IPS-NIHi11 (cell line): ENCODE measurements around the gene DOCK11.

ENCODE experiments used
- DNase-seq: peaks from one replicate; pipeline ENCODE4 v3.0.0; 2012; ENCODE audit warnings: mixed read lengths, low spot score

DOCK11 gene

GRCh38 chrX:118530219-118530911, 34.8 kb downstream of the DOCK11 start:
- no peak for DNase-seq

DNA sequence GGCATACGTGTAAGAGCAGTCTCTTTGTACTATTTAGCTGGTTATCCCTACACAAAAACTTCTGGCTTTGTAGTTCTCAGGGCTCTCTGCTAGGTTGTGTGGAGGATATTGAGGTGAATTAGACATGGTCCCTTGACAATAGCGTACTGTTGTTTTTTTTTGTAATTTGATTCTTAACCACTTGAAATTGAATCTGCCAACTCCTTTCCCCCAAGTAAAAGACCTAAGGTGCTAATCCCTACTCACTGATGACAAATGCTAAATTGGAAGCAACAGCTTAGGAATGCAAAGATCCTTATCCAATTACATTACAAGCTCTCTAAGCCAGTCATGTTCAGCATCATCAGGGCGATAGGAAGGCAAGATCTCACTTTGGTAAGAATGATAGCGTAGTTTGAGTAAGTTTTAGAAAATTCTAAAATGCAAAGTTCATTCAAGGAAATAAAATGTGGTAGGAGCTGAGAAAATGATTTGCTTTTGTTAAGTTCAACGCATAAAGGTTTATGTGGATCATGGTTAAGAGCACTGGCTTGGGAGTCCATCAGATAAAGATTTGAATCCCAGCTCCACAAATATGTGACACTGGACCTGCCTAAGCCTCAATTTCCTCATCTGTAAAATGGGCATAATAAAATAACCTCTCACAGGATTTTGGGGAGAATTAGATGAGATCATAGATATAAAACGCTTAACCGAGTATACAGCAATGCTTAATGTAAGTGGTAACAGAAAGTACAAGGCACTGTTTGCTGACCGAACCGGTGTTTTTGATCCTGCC, 39.3 kb downstream of the DOCK11 start:
- no peak for DNase-seq

GRCh38 chrX:118536204-118536603, 40.6 kb downstream of the DOCK11 start:
- no peak for DNase-seq

GRCh38 chrX:118536687-118537461, 41.3 kb downstream of the DOCK11 start:
- no peak for DNase-seq

DNA sequence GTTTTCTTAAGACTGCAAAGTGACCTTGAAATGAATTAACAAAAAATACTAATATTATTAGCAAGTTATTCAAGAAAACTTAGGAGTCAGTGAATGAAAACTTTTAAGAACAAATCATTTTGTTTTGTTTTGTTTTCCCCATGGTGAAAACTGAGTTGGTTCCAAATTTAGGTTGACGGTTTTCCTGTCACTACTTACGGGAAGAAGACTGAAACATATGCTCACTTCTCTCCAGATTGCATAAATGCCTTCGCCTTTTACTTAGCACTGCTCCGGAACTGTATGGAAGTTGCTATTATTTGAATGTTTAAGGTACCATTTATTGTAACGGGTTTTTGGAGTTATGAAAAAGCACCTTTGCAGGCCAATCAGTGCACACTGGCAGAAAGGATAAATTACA, 42.8 kb downstream of the DOCK11 start:
- DNase-seq: no peak

DNA sequence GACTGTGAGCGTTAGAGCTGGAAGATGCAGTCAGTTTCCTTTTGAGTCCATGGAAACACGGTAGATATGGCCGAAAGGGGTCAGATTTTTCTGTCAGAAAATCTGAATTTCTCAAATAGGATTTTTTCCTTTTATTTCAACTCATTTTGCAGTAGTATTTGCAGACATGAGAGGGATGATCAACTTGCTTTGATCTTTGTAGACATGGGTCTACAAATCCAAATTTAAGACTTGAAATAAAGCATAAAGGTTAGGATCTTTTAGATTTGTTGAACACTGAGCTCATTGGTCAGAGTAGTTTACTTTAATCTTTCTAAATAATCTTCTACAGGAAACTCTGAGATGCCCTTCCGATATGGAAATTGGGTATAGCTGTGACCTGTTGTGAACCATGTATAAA, 44.7 kb downstream of the DOCK11 start:
- no peak for DNase-seq

- DNase-seq: no peak
Observed at GRCh38 chrX:118541482-118541881, 45.9 kb downstream of the DOCK11 start.

GRCh38 chrX:118545510-118545909, 49.9 kb downstream of the DOCK11 start:
- DNase-seq: no peak

- no peak for DNase-seq
Observed at GRCh38 chrX:118548841-118549240, 53.2 kb downstream of the DOCK11 start.

GRCh38 chrX:118550792-118551191, 55.2 kb downstream of the DOCK11 start:
- DNase-seq: no peak

GRCh38 chrX:118551426-118551825, 55.8 kb downstream of the DOCK11 start:
- no peak for DNase-seq

- no peak for DNase-seq
Observed at GRCh38 chrX:118552121-118552900, 56.7 kb downstream of the DOCK11 start.

GRCh38 chrX:118553042-118553710, 57.6 kb downstream of the DOCK11 start:
- DNase-seq: no peak

DNA sequence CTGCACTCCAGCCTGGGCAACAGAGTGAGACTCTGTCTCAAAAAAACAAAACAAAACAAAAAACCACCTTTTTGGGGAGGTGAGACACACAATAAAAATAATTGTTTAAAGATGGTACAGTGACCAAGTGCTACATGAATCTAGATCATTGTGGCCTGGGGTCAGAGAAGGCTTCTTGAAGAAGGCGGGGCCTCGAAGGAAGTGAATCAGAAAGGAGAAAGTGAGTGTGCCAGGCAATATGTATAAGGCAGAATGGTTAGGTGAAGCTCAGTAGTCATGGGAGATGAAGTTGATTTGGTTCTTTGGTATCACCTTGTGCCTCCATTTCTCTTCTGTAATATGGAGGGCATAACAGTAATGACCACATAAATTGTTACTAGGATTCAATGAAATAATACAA, 58.9 kb downstream of the DOCK11 start:
- DNase-seq: no peak

DNA sequence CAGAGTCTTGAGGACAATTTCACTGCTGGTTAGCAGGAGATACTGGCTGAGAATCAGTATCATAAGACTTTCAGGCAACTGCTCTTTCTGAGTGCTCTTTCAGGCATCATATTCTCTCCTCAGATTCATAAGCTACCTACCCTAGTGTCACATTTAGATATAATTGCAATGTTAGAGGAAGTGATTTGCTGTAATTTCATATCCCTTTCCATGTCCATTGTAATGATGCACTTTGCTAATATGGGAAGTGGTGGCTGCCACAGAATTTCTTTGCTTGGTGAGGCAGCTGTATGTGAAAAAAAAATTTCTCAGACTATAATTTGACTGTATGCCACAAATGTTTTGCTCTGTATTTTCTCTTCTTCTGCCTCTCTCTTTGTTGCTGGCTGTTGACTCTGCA, 63.3 kb downstream of the DOCK11 start:
- DNase-seq: no peak

GRCh38 chrX:118560489-118560888, 64.9 kb downstream of the DOCK11 start:
- DNase-seq: no peak

DNA sequence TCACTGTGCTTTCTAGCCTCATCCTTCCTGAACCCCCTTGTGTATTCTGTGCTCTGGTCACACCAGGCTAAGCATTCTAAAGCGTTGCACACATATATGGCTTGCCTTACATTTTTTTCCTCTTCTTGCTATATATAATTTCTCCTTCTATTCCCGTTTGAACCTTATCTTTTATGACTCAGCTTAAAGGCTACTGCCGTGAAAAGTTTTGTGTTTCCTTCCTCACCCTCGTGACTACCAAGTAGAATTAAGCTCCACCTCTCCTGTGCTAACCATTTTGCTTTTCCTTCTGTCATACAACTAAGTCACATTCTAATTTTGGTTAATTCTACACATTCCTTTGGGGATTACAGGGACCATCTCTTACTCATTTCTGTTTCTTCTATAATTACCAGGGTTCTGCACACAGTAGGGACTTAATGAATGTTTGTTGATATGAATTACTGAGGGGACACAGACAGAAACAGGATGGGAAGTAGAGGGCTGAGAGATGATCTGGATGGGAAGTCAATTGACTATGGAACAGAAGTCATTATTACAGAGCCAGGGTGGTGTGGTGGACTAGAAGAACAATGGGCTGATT, 67.1 kb downstream of the DOCK11 start:
- no peak for DNase-seq

DNA sequence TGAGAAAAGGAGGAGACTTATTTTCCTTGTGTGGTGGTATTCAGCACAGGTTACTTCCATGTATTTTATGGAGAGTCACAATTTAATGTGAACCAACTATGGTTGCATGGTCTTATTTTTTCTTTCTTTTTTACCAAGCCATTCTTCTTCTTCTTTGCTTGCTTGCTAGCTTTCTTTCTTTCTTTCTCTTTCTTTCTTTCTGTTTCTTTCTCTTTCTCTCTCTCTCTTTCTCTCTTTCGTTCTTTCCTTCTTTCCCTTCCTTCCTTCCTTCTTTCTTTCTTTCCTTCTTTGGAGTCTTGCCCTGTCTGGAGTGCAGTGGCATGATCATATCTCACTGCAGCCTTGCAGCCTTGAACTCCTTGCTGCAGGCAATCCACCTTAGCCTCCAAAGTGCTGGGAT, 68.9 kb downstream of the DOCK11 start:
- no peak for DNase-seq

DNA sequence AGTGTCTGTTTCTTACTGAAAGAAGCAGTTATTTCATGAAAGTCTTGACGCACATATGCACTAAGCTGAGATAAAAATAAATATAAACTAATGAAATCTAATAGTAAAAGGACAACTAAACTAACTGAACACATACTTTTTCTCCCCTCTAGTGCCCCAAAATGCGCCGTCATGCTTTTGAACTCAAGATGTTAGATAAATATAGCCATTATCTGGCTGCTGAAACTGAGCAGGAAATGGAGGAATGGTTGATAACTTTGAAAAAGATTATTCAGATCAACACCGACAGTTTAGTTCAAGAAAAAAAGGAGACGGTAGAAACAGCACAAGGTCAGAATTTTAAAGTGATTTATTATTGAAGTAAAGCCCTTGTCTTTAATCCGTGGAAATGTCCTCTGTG, 70.2 kb downstream of the DOCK11 start:
- DNase-seq: no peak

DNA sequence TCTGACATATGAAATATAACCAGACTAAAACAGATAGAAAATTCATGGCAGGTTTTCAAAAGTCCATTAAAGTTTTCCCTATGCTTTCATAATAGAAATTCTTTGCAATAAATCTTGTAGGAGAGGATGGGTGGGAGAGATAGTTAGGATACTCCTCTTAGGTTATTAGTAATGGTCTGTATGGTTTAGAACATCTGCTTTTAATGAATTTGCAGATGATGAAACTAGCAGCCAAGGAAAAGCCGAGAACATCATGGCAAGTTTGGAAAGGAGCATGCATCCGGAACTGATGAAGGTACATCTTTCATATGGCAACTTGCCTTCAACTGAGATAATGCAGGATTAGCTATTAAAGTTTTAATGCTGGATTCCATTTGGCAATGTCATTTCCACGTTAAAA, 70.7 kb downstream of the DOCK11 start:
- DNase-seq: no peak

- no peak for DNase-seq
Observed at GRCh38 chrX:118569676-118570075, 74.1 kb downstream of the DOCK11 start.
